ENCODE data around the gene ENTPD2.

GRCh38 chr9:137073992-137074399 is 20.1 kb upstream of the ENTPD2 start:
- TF ChIP-seq CTCF (IDR thresholded peaks at IDR 0.05) (no peak), POLR2A (IDR thresholded peaks at IDR 0.05) (no peak)

Measured in adrenal gland (tissue), 5 donors.